ENCODE data around the gene DDX1. TPM values are rescaled to one million over a fixed set of nuclear protein-coding genes. Genes with fewer than 3 reads are reported as not detected.

Gene DDX1
- total and polyA plus RNA-seq, 10 of the 15 experiments (the other 5 are each of a cell fraction or from before 2014, with no cell fraction given), result 53.2 to 134 (median 85.6) TPM

DNA sequence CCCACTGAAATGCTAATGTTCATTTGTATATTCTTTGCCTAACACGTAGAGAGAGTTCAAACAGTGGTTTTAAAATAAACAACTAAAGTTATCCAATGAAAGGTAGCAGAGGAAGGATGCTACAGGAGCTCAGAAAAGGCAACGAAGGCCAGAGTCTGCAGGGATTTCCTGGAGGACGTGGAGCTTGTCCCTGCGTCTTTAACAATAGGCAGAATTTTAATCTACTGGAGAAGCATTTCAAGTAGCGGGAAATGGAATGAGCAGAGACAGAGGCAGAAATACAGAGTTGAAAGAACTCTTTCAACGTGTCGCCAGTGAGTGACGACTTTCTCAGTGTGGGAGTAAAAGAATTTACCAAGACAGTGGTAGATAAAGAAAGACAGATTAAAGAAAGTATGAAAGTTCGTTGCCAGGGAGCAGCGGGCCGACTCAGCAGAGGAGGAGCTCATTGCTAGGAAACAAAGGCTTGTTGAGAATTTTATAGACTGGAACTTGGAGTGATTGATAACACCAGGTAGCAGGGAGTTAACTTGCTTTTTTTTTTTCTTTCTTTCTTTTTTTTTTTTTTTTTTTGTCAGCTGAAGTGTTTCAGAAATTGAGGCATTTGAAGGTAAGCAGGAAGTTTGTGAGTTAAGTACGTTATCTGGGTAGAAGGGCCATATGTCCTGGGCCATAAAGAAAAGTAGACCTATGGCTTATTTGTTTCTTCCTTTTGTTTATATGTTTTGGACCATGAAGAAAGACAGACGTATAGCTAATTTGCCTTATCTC, 29.9 kb upstream of the DDX1 start (continued):
- TF ChIP-seq, protein P1, sequence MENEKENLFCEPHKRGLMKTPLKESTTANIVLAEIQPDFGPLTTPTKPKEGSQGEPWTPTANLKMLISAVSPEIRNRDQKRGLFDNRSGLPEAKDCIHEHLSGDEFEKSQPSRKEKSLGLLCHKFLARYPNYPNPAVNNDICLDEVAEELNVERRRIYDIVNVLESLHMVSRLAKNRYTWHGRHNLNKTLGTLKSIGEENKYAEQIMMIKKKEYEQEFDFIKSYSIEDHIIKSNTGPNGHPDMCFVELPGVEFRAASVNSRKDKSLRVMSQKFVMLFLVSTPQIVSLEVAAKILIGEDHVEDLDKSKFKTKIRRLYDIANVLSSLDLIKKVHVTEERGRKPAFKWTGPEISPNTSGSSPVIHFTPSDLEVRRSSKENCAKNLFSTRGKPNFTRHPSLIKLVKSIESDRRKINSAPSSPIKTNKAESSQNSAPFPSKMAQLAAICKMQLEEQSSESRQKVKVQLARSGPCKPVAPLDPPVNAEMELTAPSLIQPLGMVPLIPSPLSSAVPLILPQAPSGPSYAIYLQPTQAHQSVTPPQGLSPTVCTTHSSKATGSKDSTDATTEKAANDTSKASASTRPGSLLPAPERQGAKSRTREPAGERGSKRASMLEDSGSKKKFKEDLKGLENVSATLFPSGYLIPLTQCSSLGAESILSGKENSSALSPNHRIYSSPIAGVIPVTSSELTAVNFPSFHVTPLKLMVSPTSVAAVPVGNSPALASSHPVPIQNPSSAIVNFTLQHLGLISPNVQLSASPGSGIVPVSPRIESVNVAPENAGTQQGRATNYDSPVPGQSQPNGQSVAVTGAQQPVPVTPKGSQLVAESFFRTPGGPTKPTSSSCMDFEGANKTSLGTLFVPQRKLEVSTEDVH (IDR thresholded peaks at IDR 0.05; ENCODE audit: low read depth, partially characterized antibody), result no peak
- TF ChIP-seq GATAD2B (conservative IDR thresholded peaks at IDR 0.05; ENCODE audit: low read depth) (no peak), ZBED1 (IDR thresholded peaks at IDR 0.05; ENCODE audit: borderline replicate concordance) (no peak), JUNB (IDR thresholded peaks at IDR 0.05) (no peak), POLR2AphosphoS2 (IDR thresholded peaks at IDR 0.05; ENCODE audit: low read depth, low read length) (no peak), CHD1 (IDR thresholded peaks at IDR 0.05; ENCODE audit: low read depth, low read length) (no peak), CBX3 (IDR thresholded peaks at IDR 0.05; ENCODE audit: borderline replicate concordance, low read depth) (no peak)

DNA sequence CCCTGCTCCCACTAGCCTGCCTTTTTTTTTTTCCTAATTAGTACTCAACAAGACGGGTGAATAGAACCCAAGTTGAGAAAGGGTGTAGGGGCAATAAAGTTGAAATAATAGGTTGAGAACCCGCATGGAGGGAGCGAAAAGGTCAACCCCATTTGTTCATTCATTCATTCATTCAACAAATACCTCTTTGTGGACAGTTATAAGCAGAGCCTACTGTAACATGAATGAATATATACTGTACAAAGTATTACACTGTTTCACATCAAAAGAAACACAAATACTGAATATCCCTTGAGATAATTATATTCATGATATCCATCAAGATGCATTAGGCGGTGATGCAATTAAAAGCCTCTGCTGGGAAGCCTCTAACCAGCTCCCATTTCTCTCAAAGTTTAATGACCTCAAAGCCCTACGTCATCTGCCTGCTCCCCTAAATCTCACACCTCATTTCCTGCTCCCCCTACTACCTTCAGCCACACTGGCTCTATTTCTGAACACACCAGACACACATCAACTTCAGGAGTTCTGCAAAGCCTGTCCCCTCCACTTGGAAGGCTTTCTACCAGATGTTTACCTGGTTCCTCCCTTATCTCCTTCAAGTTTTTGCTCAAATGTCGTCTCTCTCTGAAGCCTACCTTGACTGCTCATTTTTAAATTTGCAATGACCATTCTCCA, 29.2 kb upstream of the DDX1 start:
- ChIA-PET CTCF (interaction anchor here (1.1 to 4.7 kb wide), 3 partner anchors 15 to 32 kb away, joined by 5 to 26 read pairs (median 6); no protein-coding TSS in a partner anchor), RAD21 (ENCODE audit: unreplicated experiment) (no interaction called here), POLR2A (interaction anchor here (1.7 kb wide), 1 partner anchor 32 kb away, joined by 6 read pairs; no protein-coding TSS in a partner anchor), SMC1A (ENCODE audit: uncharacterized antibody, unreplicated experiment) (interaction anchor here (1.3 kb wide), 1 partner anchor 16 kb away, joined by 3 read pairs; no protein-coding TSS in a partner anchor)
- ATAC-seq, result no peak
- no TSS peak for BruUV-seq (replicated peaks)
- WGBS (ENCODE audit: insufficient coverage, insufficient replicate concordance, low lambda C conversion rate, missing lambda C conversion rate), result 86% methylated on average over 5 of the region's 6 CpGs
- Histone ChIP-seq H3K4me1 (ENCODE audit: control insufficient read depth, insufficient read depth, low read length) (0 out of 2 replicates have a peak, but pooled peaks cover 3% of the 10 kb centered on the region), H3K4me3 (no peak overlapping the region), H3K27me3 (replicated peaks in 1 of 2; ENCODE audit: control insufficient read depth in 2 of 2, insufficient read depth in 2 of 2, low read length in 1 of 2) (no peaks in the 10 kb centered on the region), H4K20me1 (ENCODE audit: control insufficient read depth, insufficient read depth) (no peaks in the 10 kb centered on the region), H3K36me3 (ENCODE audit: control insufficient read depth in 2 of 2, insufficient read depth in 2 of 2, low read length in 1 of 2) (no peaks in the 10 kb centered on the region), H3K4me2 (ENCODE audit: control insufficient read depth, insufficient read depth) (no peak overlapping the region), H3K27ac (ENCODE audit: control insufficient read depth, insufficient read depth) (no peak overlapping the region), H3K9ac (ENCODE audit: control insufficient read depth, insufficient read depth, low read length) (no peak overlapping the region), H3K79me2 (ENCODE audit: control insufficient read depth, insufficient read depth, low read length) (peaks cover 24% of the 10 kb centered on the region), H2AFZ (ENCODE audit: control insufficient read depth, low read depth, low read length) (no peak overlapping the region), H3K9me3 (replicated peaks; ENCODE audit: control insufficient read depth, insufficient read depth, low read length) (no peaks in the 10 kb centered on the region)
- in situ Hi-C loops (cut with MboI) (no loop called here), intact Hi-C loops (cut with micrococcal nuclease; ENCODE audit: unreplicated experiment) (no loop called here)
- FAIRE-seq, result no peak
- DNase-seq (ENCODE audit: low read depth, low spot score), result no peak
- TF ChIP-seq NFYA (IDR thresholded peaks at IDR 0.05; ENCODE audit: borderline replicate concordance, low read depth, low read length) (no peak), CBFB (IDR thresholded peaks at IDR 0.05; ENCODE audit: low read depth) (no peak), CREB1 (IDR thresholded peaks at IDR 0.05; ENCODE audit: low read depth) (no peak), KAT2A (conservative IDR thresholded peaks at IDR 0.05; ENCODE audit: control insufficient read depth, low read depth, low read length) (no peak)
- TF ChIP-seq, protein P2, sequence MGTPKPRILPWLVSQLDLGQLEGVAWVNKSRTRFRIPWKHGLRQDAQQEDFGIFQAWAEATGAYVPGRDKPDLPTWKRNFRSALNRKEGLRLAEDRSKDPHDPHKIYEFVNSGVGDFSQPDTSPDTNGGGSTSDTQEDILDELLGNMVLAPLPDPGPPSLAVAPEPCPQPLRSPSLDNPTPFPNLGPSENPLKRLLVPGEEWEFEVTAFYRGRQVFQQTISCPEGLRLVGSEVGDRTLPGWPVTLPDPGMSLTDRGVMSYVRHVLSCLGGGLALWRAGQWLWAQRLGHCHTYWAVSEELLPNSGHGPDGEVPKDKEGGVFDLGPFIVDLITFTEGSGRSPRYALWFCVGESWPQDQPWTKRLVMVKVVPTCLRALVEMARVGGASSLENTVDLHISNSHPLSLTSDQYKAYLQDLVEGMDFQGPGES (IDR thresholded peaks at IDR 0.05), result no peak
- TF ChIP-seq, protein P3, sequence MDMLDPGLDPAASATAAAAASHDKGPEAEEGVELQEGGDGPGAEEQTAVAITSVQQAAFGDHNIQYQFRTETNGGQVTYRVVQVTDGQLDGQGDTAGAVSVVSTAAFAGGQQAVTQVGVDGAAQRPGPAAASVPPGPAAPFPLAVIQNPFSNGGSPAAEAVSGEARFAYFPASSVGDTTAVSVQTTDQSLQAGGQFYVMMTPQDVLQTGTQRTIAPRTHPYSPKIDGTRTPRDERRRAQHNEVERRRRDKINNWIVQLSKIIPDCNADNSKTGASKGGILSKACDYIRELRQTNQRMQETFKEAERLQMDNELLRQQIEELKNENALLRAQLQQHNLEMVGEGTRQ (IDR thresholded peaks at IDR 0.05; ENCODE audit: borderline replicate concordance, low read depth, low read length), result no peak
- TF ChIP-seq, protein P4, sequence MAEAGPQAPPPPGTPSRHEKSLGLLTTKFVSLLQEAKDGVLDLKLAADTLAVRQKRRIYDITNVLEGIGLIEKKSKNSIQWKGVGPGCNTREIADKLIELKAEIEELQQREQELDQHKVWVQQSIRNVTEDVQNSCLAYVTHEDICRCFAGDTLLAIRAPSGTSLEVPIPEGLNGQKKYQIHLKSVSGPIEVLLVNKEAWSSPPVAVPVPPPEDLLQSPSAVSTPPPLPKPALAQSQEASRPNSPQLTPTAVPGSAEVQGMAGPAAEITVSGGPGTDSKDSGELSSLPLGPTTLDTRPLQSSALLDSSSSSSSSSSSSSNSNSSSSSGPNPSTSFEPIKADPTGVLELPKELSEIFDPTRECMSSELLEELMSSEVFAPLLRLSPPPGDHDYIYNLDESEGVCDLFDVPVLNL (IDR thresholded peaks at IDR 0.05; ENCODE audit: low read depth, low read length), result no peak
